Measurements from ENCODE around the gene RNF144A.
"Not testable (repeated sequence)": the region's sequence is repeated elsewhere in the genome, so short reads cannot be mapped to it uniquely, and the experiment has no call there.

Gene RNF144A

DNA sequence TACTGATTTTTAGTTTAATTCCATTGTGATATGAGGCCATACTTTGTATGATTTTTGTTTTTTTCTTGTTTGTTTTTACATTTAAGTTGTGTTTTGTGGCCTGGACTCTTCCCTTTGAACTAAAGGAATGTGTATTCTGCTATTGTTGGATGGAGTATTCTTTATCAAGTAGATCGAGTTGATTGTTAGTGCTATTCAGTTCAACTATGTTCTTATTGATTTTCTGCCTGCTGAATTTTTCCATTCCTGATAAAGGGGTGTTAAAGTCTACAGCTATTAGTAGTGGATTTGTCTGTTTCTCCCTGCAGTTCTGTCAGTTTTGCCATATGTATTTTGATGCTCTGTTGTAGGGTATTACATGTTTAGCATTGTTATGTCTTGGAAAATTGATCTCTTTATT lies 14.5 kb downstream of the RNF144A start:
- H3K4me3 ChIP-seq (ENCODE audit: low read length) = no peak overlapping the region
- H3K9me3 ChIP-seq (replicated peaks; ENCODE audit: low read length) = no peaks in the 10 kb centered on the region
- H3K36me3 ChIP-seq (ENCODE audit: insufficient read depth, low read length) = no peaks in the 10 kb centered on the region
- H3K9ac ChIP-seq (ENCODE audit: low read depth, low read length) = no peak overlapping the region
- H3K4me2 ChIP-seq (ENCODE audit: low read length) = no peak overlapping the region
- no peaks in the 10 kb centered on the region for H3K4me1 ChIP-seq (ENCODE audit: control insufficient read depth, insufficient read depth, low read length)
- H3K27me3 ChIP-seq (ENCODE audit: control insufficient read depth, insufficient read depth, low read length) = peaks cover 20% of the 10 kb centered on the region

DNA sequence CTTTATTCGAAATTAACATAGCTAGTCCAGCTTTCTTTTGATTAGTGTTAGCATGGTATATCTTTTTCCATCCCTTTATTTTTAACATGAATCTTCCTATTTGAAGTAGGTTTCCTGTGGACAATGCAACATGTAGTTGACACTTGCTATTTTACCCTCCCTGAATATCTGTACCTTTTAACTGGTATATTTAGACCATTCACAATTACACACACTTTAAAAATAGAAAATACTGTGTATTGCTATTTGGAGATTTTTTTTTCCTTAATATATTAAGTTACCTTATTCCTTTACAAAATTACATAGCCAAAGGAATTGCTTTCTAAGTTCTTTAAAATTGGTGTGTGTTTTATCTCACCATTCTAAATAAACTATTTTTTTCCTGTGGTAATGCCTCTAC lies 15.0 kb downstream of the RNF144A start:
- H3K27me3 ChIP-seq (ENCODE audit: control insufficient read depth, insufficient read depth, low read length) = peaks cover 20% of the 10 kb centered on the region
- H3K9me3 ChIP-seq (replicated peaks; ENCODE audit: low read length) = no peaks in the 10 kb centered on the region
- H3K9ac ChIP-seq (ENCODE audit: low read depth, low read length) = no peak overlapping the region
- no peak overlapping the region for H3K4me3 ChIP-seq (ENCODE audit: low read length)
- no peaks in the 10 kb centered on the region for H3K36me3 ChIP-seq (ENCODE audit: insufficient read depth, low read length)
- no peak overlapping the region for H3K4me2 ChIP-seq (ENCODE audit: low read length)
- no peaks in the 10 kb centered on the region for H3K4me1 ChIP-seq (ENCODE audit: control insufficient read depth, insufficient read depth, low read length)

DNA sequence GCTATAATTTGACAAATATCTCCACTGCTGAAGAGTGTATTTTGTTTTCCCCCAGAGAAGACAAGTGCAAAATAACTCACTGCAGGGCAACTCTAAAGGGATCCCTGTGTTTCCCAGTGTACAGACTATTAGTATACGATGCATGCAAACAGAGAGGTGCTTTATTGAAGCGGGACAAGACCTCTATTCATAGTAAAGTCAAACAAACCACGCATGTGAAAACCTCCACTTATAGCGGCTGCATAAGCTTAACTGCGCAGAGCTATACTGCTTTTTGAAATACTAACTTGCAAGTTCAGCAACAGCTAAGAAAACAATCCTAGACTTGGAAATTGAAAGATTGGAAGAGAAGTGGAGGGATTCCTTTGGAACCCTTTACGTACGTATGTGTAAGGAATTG lies 15.6 kb downstream of the RNF144A start:
- no peak overlapping the region for H3K4me3 ChIP-seq (ENCODE audit: low read length)
- no peaks in the 10 kb centered on the region for H3K36me3 ChIP-seq (ENCODE audit: insufficient read depth, low read length)
- H3K4me2 ChIP-seq (ENCODE audit: low read length) = no peak overlapping the region
- H3K9ac ChIP-seq (ENCODE audit: low read depth, low read length) = no peak overlapping the region
- no peaks in the 10 kb centered on the region for H3K4me1 ChIP-seq (ENCODE audit: control insufficient read depth, insufficient read depth, low read length)
- H3K9me3 ChIP-seq (replicated peaks; ENCODE audit: low read length) = no peaks in the 10 kb centered on the region
- peaks cover 23% of the 10 kb centered on the region for H3K27me3 ChIP-seq (ENCODE audit: control insufficient read depth, insufficient read depth, low read length)

DNA sequence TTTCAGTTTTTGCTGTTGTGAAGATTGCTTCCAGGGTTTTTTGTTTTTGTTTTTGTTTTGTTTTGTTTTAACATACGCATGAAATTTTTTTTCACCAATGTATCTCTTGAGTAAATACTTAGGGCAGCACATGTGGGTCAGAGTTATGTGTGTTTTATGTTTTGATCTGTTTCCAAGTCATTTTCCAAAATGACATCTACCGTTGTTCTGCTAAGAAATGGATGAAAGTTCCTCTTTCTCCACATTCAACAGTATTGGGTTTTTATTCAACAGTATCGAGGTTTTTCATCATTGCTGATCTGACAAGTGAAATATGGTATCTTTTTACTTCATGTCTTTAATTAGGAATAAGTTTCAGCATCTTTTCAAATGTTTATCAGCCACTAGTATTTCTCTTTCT lies 16.7 kb downstream of the RNF144A start:
- H3K36me3 ChIP-seq (ENCODE audit: insufficient read depth, low read length) = no peaks in the 10 kb centered on the region
- no peak overlapping the region for H3K4me3 ChIP-seq (ENCODE audit: low read length)
- H3K27me3 ChIP-seq (ENCODE audit: control insufficient read depth, insufficient read depth, low read length) = peaks cover 27% of the 10 kb centered on the region
- no peaks in the 10 kb centered on the region for H3K9me3 ChIP-seq (replicated peaks; ENCODE audit: low read length)
- H3K9ac ChIP-seq (ENCODE audit: low read depth, low read length) = no peak overlapping the region
- H3K4me1 ChIP-seq (ENCODE audit: control insufficient read depth, insufficient read depth, low read length) = no peaks in the 10 kb centered on the region
- H3K4me2 ChIP-seq (ENCODE audit: low read length) = no peak overlapping the region

DNA sequence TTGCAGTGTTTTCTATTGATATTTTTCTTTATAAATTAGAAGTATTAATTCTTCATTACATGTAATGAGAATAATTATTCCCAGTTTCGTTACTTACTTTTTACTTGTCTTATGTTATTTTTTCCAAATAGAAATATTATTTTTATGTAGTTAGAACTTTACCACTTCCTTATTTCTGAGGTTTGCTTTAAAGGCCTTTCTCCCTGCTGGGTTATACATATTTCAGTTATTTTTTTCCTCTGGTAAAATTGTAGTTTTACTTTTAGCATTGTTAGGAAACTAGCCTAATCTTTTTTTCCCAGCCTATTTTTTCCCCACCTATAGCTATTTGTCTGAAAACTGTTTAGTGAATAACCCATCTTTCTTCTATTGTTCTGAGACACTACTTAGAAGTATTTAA lies 17.1 kb downstream of the RNF144A start:
- Histone ChIP-seq H3K36me3 (ENCODE audit: insufficient read depth, low read length) (no peaks in the 10 kb centered on the region), H3K9ac (ENCODE audit: low read depth, low read length) (no peak overlapping the region), H3K4me3 (ENCODE audit: low read length) (no peak overlapping the region), H3K4me1 (ENCODE audit: control insufficient read depth, insufficient read depth, low read length) (no peaks in the 10 kb centered on the region), H3K4me2 (ENCODE audit: low read length) (no peak overlapping the region), H3K9me3 (replicated peaks; ENCODE audit: low read length) (no peaks in the 10 kb centered on the region), H3K27me3 (ENCODE audit: control insufficient read depth, insufficient read depth, low read length) (peaks cover 30% of the 10 kb centered on the region)

DNA sequence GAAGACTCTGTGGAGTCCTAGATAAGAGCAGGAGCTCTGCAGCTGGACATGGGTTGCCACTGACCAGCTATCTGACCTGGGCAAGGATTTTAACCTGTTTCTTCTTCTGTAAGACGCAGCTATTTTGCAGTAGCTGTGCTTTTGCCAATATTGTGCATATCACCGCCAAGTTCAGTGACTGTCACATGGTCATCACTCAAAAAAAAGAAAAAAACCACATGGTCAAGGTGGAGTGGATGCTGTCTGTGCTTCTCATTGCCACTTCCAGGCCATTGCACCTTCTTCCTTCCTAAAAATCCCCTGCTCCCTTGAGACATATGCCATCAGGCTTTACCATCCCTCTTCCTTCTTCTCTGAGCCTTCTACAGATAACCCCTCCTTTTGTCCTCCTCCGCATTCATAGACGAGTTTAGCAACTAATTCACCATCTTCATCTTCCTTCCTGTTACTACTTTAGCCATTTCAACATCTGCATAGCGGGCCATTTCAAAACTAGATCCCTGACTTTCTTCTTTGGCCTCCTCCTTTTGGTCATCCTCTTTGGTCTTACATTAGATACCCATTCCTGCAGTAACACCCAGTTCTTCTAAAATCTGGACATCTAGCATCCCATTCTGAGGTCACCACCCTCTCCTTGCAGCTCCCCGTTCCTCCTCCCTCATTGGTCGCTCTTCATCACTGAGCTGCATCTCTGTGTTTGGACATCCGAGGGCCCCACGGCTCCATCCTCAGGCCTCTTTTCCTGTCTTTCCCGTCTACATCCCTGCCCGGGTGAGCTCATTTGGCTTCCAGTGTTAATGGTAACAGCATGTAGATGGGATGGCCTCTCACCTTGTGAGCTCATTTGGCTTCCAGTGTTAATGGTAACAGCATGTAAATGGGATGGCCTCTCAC lies 17.8 kb downstream of the RNF144A start:
- Histone ChIP-seq H3K4me3 (ENCODE audit: low read length) (no peak overlapping the region), H3K9me3 (replicated peaks; ENCODE audit: low read length) (no peaks in the 10 kb centered on the region), H3K4me2 (ENCODE audit: low read length) (no peak overlapping the region), H3K27me3 (ENCODE audit: control insufficient read depth, insufficient read depth, low read length) (peaks cover 30% of the 10 kb centered on the region), H3K4me1 (ENCODE audit: control insufficient read depth, insufficient read depth, low read length) (no peaks in the 10 kb centered on the region), H3K36me3 (ENCODE audit: insufficient read depth, low read length) (no peaks in the 10 kb centered on the region), H3K9ac (ENCODE audit: low read depth, low read length) (no peak overlapping the region)

DNA sequence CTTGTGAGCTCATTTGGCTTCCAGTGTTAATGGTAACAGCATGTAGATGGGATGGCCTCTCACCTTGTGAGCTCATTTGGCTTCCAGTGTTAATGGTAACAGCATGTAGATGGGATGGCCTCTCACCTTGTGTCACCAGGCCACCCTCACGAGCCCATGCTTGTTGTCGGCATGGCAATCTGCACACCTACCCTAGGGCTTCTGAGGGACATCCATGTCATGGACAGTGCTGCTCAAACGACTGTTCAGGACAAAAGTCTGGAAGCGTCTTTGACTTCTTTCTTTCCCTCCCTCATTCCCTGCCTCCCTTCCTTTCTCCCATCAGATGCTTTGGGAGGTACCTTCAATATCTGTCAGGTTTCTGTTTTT lies 18.4 kb downstream of the RNF144A start:
- H3K27me3 ChIP-seq (ENCODE audit: control insufficient read depth, insufficient read depth, low read length) = peaks cover 32% of the 10 kb centered on the region
- H3K4me2 ChIP-seq (ENCODE audit: low read length); H3K4me3 ChIP-seq (ENCODE audit: low read length); H3K36me3 ChIP-seq (ENCODE audit: insufficient read depth, low read length); H3K4me1 ChIP-seq (ENCODE audit: control insufficient read depth, insufficient read depth, low read length); H3K9me3 ChIP-seq (replicated peaks; ENCODE audit: low read length); H3K9ac ChIP-seq (ENCODE audit: low read depth, low read length): not testable (repeated sequence)

DNA sequence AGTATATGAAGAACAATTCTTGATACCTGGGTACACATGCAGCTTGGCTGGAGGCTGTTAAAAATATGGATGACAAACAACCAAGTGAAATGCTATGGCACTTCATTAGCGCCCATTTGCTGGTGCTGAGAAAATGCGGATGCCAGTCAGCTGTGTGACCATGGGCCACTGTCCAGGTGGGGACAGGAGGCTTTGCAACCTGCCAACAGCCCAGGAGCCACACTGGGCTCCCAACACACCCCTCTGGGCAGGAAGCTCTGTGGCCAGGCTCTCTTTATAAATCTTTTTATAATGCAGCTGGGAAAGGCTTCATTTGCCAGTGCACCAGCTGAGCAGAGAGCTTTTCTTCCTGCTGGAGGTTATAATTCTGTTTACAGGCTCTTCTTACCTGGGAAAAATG lies 19.9 kb downstream of the RNF144A start:
- H3K4me1 ChIP-seq (ENCODE audit: control insufficient read depth, insufficient read depth, low read length) = no peaks in the 10 kb centered on the region
- no peak overlapping the region for H3K4me2 ChIP-seq (ENCODE audit: low read length)
- H3K27me3 ChIP-seq (ENCODE audit: control insufficient read depth, insufficient read depth, low read length) = peaks cover 46% of the 10 kb centered on the region
- no peak overlapping the region for H3K9ac ChIP-seq (ENCODE audit: low read depth, low read length)
- H3K36me3 ChIP-seq (ENCODE audit: insufficient read depth, low read length) = no peaks in the 10 kb centered on the region
- no peaks in the 10 kb centered on the region for H3K9me3 ChIP-seq (replicated peaks; ENCODE audit: low read length)
- H3K4me3 ChIP-seq (ENCODE audit: low read length) = no peak overlapping the region

DNA sequence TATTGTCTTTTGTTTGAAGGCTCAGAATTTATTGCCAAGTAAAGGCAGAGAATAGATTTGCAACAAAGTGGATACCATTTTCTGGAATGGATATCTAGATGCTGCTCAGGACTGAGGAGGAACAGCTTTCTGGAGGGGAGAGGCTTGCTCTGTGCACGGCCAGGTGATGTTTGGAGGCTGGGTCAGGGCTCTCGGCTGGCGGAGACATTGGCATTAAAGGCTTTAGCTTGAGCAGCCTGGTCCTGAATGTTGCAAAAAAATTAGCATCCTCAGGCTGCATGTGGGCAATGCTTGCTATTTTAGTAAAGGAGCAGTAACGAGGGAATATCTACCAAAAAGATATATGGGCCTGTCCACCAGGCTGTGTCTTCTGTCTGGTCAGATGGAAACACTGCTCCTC lies 20.4 kb downstream of the RNF144A start:
- Histone ChIP-seq H3K36me3 (ENCODE audit: insufficient read depth, low read length) (no peaks in the 10 kb centered on the region), H3K9ac (ENCODE audit: low read depth, low read length) (no peak overlapping the region), H3K4me3 (ENCODE audit: low read length) (no peak overlapping the region), H3K4me1 (ENCODE audit: control insufficient read depth, insufficient read depth, low read length) (no peaks in the 10 kb centered on the region), H3K27me3 (ENCODE audit: control insufficient read depth, insufficient read depth, low read length) (peaks cover 46% of the 10 kb centered on the region), H3K9me3 (replicated peaks; ENCODE audit: low read length) (no peaks in the 10 kb centered on the region), H3K4me2 (ENCODE audit: low read length) (no peak overlapping the region)

DNA sequence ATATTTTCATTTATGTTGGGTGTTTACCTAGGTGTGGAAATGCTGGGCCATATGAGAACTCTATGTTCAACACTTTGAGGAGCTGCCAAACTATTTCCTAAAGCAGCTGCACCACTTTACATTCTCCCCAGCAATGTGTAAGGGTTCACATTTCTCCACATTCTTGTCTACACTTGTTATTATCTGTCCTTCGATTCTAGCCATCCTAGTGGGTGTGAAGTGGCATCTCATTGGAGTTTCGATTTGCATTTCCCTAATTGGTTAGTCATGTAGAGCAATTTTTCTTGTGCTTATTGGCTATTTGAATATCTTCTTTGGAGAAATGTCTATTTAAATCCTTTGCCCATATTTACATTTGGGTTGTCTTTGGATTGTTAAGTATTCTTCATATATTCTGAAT lies 21.9 kb downstream of the RNF144A start:
- Histone ChIP-seq H3K4me3 (ENCODE audit: low read length) (no peak overlapping the region), H3K27me3 (ENCODE audit: control insufficient read depth, insufficient read depth, low read length) (peaks cover 53% of the 10 kb centered on the region), H3K36me3 (ENCODE audit: insufficient read depth, low read length) (no peaks in the 10 kb centered on the region), H3K4me1 (ENCODE audit: control insufficient read depth, insufficient read depth, low read length) (no peaks in the 10 kb centered on the region), H3K9me3 (replicated peaks; ENCODE audit: low read length) (no peaks in the 10 kb centered on the region), H3K9ac (ENCODE audit: low read depth, low read length) (no peak overlapping the region), H3K4me2 (ENCODE audit: low read length) (no peak overlapping the region)

DNA sequence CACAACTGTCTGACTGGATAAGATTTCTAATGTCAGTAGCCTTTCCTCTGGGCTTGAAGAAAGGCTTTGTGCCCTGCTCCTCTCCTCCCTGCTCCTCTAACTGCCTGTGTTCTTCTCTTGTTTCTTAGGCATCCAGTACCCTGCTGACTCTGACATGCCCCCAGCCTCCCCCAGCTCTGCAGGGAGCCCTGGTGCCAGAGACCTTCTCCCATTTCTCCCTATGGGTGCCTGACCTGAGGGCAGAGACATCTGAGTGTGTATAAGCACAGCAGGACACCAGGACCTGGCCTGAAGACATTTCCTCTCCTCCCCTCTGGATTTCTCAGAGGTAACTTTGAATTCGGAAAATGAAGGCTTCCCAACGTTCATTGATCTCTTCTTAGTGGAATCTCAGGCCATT lies 23.6 kb downstream of the RNF144A start:
- Histone ChIP-seq H3K4me2 (ENCODE audit: low read length) (no peak overlapping the region), H3K4me3 (ENCODE audit: low read length) (no peak overlapping the region), H3K9me3 (replicated peaks; ENCODE audit: low read length) (no peaks in the 10 kb centered on the region), H3K36me3 (ENCODE audit: insufficient read depth, low read length) (no peaks in the 10 kb centered on the region), H3K4me1 (ENCODE audit: control insufficient read depth, insufficient read depth, low read length) (peaks cover 2% of the 10 kb centered on the region), H3K9ac (ENCODE audit: low read depth, low read length) (no peak overlapping the region), H3K27me3 (ENCODE audit: control insufficient read depth, insufficient read depth, low read length) (peaks cover 62% of the 10 kb centered on the region)

DNA sequence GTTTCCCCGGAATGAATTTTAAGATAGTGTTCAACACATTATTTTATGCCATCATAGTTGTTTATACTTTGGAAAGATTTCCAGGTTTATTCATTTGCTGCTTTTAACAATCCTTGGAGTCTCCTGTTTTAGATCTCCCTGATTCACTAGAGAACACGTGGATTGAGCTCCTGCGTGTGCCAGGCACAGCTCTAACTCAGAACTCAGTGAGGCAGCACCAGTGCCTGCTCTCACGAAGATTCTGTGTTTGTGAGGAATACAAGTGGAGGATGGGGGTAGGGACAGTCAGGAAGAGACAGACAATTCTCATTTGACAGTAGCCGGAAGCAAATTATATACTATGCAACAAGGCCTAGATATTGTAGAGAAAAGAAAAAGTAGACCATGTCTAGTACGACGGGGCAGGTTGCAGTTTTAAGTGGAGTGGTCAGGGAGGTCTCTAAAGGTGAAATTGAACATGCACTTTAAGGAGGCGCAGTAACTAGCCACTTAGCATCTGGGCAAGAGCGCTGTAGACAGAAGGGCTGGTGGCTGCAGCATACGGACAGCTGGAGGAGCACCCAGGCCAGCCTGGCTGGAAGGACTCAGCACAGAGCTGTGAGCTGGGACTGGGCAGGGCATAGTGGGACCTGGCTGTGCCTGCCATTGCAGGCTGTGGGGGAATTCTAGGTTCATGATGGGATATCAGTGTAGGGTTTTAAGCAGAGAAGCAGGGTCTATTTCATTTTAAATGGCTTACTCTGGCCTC lies 24.3 kb downstream of the RNF144A start:
- H3K27me3 ChIP-seq (ENCODE audit: control insufficient read depth, insufficient read depth, low read length) = peaks cover 60% of the 10 kb centered on the region
- H3K4me3 ChIP-seq (ENCODE audit: low read length) = no peak overlapping the region
- no peak overlapping the region for H3K4me2 ChIP-seq (ENCODE audit: low read length)
- H3K4me1 ChIP-seq (ENCODE audit: control insufficient read depth, insufficient read depth, low read length) = peaks cover 7% of the 10 kb centered on the region
- no peaks in the 10 kb centered on the region for H3K36me3 ChIP-seq (ENCODE audit: insufficient read depth, low read length)
- no peaks in the 10 kb centered on the region for H3K9me3 ChIP-seq (replicated peaks; ENCODE audit: low read length)
- H3K9ac ChIP-seq (ENCODE audit: low read depth, low read length) = no peak overlapping the region
